HL-60/S4 treated with retinoic acid at 250 ng/mL for 4 days and 3 days (cell line): Measurements from ENCODE around the gene SLC44A4.
"Not testable (repeated sequence)": the region's sequence is repeated elsewhere in the genome, so short reads cannot be mapped to it uniquely, and the experiment has no call there.

Source experiments
- in situ Hi-C: fragments of 300-500 bp; cut with MboI; formaldehyde crosslinking; loops from 2 replicates; pipeline ENCODE4 v1.7.0; 2022; ENCODE audit warnings: low sequenced_read_pairs

SLC44A4 gene

DNA sequence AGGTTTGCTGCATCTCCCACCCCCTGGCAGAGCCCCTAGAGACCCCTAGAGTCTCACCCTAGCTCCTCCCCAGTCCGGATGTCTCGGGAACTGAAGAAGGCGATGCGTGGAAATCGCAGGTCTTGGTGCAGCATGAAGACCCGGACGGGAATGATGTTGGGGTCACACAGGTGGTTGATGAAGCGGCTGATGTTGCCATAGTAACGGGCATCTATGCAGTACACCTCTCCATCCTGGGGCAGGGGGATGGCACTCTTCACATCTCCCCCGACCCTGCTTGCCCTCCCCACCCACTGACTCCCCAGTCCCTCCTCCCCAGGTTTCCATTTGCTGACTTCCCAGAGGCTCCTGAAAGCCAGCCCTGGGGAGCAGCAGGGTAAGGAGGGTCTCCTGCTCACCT, 1.8 kb upstream of the SLC44A4 start:
- in situ Hi-C loops, result no loop called here

DNA sequence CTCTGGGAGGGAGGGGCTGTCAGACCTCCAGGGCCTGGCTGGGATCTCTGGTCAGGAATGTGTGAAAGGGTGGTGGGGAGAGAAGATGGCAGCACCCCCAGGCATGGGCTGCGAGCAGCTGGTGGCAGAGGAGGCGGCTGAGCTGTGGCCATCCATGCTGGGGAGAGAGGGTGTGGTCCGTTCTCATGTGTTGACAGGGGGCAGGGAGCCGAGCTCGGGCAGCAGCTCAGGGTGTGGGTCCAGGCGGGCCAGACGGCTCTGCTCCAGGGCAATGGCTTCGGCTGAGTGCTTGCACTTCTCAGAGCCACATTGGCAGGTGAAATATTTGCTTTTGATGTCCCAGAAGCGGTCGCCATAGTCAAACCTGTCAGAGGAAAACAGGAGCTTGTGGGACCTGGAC, 1.1 kb upstream of the SLC44A4 start:
- in situ Hi-C loops, result no loop called here

DNA sequence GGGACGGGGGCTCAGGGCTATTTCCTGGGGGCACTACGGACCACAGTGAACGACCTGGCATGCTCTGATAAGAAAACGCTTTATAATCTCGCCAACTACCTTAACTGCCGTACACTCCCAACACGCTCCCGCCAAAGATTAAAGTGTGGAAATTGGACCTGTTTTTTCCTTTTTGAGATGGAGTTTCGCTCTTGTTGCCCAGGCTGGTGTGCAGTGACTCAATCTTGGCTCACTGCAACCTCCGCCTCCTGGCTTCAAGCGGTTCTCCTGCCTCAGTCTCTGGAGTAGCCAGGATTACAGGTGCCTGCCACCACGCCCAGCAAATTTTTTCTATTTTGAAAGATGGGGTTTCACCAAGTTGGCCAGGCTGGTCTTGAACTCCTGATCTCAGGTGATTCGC, 346 bp upstream of the SLC44A4 start:
- in situ Hi-C loops, result no loop called here

DNA sequence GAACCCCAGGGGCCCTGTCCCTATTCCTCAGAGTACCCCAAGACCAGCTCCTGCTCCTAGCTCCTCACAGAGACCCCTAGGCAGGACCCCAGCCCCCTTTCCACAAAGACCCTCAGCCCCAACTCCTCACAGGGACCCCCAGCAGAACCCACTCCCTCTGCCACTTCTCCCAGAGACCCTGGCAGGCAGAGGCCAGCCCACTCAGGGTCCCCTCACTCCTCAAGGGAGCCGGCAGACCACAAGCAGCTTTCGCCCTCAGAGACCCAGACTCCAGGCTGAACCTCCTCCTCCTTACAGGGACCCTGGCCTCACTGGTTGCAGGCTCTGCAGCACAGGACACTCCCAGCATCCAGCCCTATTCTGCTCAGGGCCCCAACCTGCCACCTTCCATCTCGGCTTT, 575 bp downstream of the SLC44A4 start:
- in situ Hi-C loops, result no loop called here

DNA sequence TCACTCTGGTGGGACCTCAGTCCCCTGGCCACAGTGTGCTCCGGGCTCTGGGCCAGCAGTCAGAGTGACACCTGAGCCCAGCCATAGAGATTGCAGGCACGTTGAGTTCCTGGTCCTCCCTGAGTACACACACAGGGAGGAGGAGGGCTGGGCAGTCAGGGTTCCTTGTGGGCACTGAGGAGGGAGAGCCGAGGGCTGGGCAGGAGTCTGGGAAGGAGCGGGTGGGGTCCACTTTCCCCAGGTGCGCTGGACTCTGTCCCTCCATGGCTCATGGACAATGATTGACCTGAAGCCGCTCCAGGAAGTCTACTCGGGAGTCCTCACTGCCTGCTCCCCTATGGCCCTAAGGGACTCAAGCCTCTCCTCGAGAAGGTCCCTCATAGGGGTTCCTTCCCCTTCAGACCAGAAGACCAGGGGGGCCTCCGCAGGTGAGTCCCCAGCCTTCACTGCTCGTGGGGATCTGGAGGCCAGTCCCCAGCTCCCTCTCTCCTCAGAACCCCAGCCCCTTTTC, 1.1 kb downstream of the SLC44A4 start:
- in situ Hi-C loops, result no loop called here

DNA sequence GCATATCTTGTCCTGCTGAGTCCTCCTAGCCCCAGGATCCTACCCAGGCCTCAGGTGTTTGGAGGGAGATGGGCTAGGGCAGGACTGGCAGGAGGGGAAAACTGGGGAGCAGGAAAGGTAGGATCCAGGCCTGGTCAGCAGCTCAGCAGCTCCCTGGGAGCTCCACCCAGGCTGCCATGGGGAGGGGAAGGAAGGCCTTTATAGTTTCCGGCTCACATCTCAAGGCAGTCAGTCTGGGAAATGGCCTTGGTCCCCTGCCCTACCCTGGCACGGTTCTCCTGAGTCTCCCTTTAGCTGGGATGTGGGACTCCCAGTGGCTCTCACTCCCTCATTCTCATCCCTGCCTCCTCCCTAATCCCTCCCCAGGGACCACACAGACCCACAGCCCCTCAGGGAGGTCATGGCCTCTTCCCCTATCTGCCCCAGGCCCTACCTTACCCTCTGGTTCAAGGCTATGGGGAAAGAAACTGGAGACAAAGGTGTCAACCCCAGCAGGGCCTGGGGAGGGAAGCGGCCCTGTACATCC, 1.6 kb downstream of the SLC44A4 start:
- in situ Hi-C loops, result no loop called here

DNA sequence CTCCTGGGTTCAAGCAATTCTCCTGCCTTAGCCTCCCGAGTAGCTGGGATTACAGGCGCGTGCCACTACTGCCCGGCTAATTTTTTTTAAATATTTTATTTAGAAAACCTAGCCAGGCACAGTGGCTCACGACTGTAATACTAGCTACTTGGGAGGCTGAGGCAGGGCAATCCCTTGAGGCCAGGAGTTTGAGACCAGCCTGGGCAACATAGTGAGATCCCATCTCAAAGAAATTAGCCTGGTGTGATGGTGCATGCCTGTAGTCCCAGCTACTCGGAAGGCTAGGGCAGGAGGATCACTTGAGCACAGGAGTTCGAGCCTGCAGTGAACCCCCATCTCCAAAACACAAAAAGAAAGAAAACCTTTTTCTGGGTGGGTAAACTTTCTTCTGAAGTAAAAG, 2.4 kb downstream of the SLC44A4 start:
- in situ Hi-C loops, result no loop called here

DNA sequence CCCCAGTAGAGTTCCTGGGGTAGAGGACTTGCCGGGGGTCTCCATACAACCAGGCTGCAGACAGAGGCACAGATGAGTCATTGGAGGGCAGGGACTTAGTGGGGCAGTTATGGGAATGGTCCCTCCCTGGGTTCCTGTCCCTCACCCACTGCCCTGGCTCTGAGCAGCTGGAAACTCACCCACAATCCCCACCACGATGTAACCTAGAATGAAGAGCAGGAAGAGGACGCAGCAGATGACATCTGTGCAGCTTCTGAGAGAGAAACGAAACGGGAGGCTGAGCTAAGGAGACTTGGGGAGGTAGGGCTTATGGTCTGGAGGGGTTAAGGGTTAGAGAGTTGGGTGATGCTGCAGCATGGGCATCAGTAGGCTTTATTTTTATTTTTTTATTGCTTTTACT, 2.9 kb downstream of the SLC44A4 start:
- in situ Hi-C loops, result no loop called here

DNA sequence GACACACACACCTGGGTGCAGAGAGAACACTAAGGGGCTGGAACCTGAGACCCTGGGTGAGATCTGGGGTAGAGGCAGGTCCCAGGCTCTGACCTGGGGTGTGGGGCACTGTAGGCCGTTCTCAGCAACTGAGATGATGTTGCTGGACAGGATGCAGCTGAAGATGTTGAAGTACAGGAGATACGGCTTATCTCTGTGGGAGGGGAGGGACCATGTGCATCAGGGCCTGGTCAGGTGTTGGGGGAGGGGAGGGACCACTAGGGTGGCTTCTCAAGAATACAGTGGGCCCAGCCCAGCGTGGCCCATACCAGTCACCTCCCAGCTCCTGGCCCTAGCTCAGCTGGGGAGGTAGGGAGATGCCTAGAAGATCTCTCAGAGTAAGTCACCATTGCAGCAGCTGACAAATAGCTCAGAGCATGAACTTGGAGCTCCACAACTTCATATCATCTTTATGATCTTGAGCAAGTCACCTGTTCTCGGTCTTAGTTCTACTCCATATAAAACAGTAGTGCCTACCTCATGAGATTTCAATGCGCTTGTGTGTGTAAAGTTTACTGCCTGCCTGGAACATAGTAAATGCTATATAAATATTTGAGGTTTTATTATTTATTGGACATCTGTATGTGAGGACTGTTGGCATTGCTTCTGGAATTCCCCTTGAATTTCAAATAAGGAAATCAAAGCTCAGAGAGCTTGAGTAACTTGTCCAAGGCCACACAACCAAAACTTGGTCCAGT, 3.8 kb downstream of the SLC44A4 start:
- in situ Hi-C loops, result no loop called here

DNA sequence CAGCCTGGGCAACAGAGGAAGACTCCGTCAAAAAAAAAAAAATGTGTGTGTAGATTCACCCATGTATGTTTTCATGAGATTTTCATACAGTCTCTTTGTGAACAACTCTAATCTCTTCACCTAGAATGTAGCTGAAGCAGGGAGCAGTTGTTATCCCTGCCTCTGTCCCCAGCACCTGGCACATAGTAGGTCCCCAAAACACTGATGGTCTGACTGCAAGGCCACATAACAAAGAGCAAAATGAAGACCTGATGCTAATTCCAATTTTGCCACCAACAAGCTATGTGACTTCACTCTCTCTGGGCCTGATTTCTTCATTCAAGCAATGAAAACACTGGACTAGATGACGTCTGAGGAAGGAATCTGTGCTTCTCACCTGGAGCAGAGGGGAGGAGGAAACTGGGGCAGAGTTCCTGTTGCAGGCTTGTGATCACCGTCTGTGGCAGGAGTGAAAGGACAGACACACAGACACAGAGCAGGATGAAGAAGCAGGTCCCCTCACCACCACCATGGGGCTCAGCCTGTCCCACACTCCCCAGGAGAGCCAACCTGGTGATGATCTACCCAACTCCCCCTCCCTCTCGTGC, 4.6 kb downstream of the SLC44A4 start:
- in situ Hi-C loops, result no loop called here

DNA sequence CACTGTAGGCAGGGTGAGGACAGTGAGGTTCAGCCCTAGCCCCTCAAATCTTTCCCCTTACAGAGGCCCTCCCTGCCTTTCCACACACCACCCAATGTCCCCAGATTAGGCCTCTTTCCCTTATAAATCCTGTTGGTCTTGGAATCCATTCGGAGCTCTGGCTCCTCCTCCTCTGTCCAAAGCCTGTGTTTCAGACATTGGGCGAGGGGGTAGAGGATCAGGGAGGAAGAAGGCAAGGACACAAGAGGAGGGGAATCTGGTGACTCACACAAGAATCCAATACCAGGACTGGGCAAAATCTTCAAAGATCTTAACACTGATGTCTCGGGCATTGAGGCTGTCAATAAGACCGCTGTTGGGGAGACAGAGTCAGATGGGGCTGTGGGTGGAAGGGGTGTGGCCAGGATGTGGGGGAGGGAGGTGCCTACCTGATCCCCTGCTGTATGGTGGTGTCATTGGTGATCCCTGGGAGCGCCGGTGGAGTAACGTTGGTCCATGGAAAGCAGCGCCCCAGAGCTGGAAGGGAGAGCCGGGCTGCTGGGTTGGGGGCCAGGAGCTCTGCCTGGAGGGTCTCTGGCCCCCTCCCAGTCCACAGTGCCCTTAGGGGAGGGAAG, 7.6 kb downstream of the SLC44A4 start:
- in situ Hi-C loops, result no loop called here

DNA sequence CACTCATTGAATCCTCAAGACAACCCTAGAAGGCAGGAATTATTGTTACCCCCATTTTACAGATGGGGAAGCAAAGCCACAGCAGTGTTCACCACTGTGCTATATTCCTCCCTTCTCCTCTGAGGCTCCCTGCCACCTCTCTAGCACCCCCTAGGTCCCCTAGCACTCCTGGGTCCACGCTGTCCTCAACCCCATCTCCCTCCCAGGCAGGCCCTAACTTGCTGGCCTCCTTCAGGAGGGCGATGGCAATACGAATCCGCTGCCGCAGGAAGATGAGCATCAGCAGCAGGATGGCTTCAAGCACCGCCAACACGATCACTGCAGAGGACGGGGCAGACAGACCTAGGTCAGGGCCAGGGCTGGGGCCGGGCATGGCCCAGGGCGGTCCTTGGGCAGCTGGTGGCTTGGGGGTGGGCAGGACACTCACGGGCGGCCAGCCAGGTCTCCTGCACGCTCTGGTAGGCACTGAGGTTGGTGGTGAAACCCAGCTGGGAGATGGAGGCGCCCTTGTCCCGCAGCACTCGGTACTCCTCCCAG, 8.3 kb downstream of the SLC44A4 start:
- in situ Hi-C loops, result no loop called here

DNA sequence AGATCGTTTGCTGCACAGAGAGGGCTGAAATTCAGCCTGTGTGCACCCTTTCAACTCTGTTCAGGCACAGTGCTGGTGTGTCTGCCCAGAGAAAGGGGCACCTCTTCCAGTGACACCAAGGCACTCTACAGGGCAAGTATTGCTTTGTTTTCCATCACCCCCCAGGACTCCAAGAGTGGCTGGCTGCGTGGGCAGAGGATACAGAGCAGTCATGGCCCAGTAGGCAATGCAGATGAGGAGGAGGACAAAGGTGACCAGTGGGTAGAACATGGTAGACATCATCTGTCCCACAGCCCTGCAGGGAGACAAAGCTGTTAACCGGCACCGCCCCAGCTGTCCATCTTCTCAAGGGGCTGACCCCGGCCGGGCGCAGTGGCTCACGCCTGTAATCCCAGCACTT, 9.5 kb downstream of the SLC44A4 start:
- in situ Hi-C loops, result no loop called here

DNA sequence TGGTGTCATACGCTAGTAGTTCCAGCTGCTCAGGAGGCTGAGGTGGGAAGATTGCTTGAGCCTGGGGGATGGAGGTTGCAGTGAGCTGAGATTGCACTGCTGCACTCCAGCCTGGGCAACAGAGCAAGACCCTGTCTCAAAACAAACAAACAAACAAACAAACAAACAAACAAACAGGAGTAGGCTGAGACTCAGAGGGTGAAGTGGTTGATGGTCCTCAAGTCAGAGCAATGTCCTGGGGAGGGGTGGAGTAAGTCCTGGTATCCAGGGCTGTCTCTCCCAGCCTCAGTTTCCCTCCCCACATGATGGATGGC, 10.2 kb downstream of the SLC44A4 start:
- in situ Hi-C loops, result not testable (repeated sequence)

DNA sequence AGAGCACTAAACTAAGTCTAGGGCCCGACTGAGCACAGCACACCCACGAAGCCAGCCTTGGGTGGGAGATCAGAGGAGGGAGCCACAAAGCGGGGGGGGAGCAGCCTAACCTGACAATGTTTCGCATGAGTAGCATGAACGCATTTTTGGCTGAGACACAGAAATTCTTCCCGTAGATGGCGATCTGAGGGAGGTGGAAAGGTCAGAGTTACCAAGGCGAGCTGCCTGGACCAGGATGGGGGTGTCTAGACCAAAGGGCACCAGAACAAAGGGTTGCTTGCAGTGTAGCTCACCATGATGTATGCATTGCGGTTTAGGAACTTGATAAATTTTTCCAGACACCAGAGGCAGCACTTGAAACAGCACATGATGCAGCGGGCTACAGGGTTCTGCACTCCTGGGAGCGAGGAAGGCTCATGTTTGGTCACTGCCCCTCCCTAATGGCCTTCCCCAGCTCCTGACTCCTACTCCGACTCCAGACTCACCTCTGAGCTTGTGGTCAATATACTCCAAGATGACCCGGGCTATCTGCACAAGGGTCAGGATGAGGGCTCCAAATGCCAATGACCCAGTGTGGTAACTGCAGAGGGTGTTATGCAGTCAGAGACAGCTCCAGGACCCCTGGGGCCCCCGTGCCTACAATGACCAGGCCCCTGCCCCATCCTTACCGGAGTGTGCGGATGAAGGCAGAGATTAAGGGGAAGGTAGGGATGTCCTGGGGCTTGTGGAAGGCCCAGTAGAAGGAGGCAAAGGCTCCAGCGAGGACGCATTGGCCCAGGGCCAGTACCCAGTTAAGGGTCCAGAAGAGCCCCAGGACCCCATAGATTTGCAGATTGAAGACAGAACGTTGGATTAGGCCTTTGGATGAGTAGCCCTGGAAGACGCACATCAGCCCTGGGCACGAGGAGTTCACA, 13.3 kb downstream of the SLC44A4 start:
- in situ Hi-C loops, result no loop called here

DNA sequence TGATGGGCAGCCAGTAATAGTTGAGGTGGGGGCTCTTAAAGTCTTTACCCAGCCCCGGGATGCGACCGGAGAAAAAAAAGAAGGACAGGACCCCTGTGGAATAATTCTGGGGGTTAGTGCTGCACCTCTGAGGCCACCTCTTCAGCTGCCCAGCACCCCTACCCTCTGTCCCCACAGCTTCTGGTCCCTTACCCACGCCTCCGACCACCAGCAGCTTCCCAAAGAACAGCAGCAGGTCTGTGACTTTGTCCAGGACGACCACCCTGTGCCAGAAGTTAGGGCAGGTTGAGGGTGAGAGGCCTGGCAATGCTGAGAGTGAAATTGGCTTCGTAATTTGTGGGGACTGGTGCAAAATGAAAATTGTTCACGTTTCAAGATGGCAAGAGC, 14.0 kb downstream of the SLC44A4 start:
- in situ Hi-C loops, result no loop called here

DNA sequence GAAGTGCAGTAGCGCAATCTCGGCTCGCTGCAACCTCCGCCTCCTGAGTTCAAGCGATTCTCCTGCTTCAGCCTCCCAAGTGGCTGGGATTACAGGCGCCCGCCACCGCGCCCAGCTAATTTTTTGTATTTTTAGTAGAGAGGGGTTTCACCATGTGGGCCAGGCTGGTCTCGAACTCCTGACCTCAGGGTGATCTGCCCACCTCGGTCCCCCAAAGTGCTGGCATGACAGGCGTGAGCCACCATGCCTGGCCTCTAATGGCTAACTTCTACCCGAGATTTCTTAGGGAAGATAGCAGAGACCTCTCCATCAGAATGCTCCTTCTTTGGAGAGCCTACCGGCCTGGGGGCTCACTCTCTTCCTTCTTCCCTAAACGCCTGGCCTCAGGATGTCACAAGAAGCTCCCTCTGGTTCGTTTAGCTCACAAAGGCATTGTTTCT, 14.7 kb downstream of the SLC44A4 start:
- in situ Hi-C loops, result not testable (repeated sequence)

DNA sequence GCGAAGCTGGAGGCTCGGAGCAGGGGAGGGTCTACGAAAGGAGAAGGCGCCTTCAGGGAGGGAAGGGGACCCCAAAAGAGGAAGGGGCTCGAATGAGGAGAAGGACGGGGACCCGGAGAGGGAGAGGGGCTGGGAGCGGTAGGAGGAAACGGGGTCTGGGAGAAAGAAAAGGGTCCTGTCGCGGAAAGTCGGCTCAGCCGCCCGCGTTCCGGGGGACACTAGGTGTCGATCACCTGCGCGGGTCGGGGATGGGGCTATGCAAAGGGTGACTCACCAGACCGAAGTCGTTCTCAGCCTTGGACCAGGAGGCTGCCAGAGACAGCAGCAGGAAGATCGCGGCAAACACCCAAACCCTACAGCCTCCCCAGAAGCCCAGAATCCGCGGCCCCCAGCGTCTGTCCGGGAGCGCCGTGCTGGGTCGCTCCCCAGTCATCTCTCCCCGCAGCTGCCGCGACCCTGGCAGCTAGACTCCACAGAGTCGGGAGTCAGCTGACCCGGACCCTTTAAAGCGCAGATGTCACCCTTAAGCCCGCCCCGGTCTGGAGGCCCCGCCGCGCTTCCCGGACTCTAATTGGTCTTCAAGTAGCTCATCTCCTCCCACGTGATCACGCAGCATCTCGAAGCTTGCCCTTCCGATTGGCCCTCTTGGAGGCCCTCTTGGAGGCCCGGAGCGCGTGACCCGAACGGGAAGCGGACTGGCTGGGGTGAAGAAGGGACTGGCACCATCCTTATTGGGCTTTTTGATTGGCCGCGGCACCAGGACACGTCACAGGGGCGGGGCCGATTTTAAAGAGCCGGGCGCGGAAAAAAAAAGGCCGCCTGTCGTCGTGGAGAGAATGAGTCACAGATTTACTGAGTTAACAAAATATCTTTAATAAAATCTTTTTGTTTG, 16.2 kb downstream of the SLC44A4 start, which contains the start of gene NEU1:
TSS of gene NEU1 (minus strand) at position 478 of the 892 bp plus-strand sequence. CDS start at position 433, 45 bp downstream.
- in situ Hi-C loops, result no loop called here

DNA sequence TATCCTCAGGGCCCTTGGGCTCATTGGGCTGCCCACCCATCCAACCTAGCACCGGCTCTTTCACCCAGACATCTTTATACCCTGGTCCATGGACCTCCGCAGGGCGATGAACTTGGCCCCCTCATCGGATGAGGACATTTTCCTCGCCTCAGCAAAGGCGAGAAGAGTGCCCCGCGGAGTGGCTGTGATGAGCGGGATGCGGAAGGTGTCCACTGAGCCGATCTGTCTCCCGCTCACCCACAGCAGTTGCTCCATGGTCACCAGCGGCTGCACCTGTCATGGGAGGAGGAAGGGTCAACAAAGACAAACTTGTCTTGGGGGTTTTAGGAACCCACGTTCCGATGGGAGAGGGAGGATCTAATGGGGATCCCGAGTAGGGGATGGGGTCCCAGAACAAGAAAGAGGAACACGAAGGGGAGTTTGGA, 16.9 kb downstream of the SLC44A4 start:
- in situ Hi-C loops, result no loop called here

DNA sequence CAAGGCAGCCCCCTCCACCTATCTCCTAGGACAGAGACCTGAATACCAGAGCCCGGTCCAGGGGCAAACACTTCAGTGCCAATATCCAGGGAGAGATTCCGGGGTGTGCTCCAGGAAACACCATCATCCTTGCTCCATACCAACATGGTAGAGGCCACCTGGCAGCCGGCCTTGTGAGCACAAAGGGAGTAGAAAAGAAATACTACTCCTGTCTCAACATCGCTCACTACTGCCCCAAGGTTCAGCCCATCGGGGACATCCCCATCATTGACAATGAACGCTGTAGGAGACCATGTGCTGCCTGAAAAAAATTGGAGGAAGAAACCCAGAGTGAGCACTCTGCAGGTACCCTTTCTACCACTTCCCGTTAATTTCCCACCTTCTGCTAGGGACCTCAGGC, 17.6 kb downstream of the SLC44A4 start:
- in situ Hi-C loops, result no loop called here
